Measurements from ENCODE around the gene PRDM13. TPM values are rescaled to one million over a fixed set of nuclear protein-coding genes. Genes with fewer than 3 reads are reported as not detected.

PRDM13 gene
- total RNA-seq (2014; rRNA removed; shearing (Covaris generic)) (0.10 and 0.27 TPM in 2 replicates), polyA plus RNA-seq (2016; fragmentation: Nextera tagmentation; extraction: Ambion mirVana) (0.08 TPM in 1 of 2 replicates, not detected in the other)
- long read RNA-seq = 0 reads

DNA sequence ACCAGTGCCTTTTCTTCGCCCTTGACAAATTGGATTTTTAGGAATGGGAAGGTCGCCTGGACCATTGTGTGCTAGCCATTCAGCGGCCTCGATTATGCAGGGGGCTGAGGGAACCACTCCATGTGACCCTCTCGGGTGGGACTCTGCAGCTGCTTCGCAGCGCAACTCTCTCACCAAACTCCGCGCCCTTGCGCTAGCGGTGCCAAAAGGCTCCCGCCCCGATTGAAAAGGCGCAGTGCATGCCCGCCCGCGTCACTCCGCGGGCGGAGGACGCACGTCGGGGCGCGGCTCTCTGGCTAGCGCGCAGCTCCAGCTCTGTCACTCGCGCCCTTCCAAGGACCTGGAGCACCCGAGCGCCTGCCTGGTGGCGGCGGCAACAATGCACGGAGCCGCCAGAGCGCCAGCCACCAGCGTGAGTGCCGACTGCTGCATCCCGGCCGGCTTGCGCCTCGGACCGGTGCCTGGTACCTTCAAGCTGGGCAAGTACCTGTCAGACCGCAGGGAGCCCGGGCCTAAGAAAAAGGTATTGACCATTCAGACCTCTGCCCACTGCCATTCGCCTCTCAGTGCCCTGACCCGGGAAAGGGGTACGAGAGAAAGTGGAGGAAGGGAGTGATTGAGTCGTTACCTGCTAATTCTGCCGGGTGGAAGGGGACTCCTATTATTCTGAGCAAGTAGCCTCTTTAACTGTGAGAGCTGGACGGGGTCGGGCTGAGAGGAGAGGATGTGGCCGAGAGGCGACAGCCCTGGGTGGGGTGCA lies at the start of gene PRDM13:
Gene PRDM13, plus strand, starts transcription at position 178 of the 760 bp plus-strand sequence. Its CDS starts 202 bp downstream, at position 380.
- Mint-ChIP-seq H3K4me1 (peaks cover 62% of the 10 kb centered on the region), H3K36me3 (ENCODE audit: low read depth) (no peaks in the 10 kb centered on the region), H3K4me3 (peak within 1 kb of the TSS; percentile 55), H3K27ac (no peak within 1 kb of the TSS), H3K9me3 (peaks cover 3% of the 10 kb centered on the region; the same call in 1 of the 3 replicates), H3K27me3 (ENCODE audit: insufficient read depth, low read depth, poor library complexity) (peaks cover 98% of the 10 kb centered on the region)
- Histone ChIP-seq H3K79me2 (replicated peaks; ENCODE audit: insufficient read depth) (no peaks in the 10 kb centered on the region), H3K9me2 (ENCODE audit: insufficient read depth) (no peaks in the 10 kb centered on the region), H2AFZ (0 out of 2 replicates have a peak within 1 kb of the TSS, but pooled peaks have one; percentile 28), H3F3A (replicated peaks; ENCODE audit: low read depth) (peaks cover 54% of the 10 kb centered on the region), H3K27ac (ENCODE audit: low read depth) (no peak within 1 kb of the TSS), H4K20me1 (replicated peaks; ENCODE audit: insufficient read depth) (peaks cover 52% of the 10 kb centered on the region), H3K27me3 (ENCODE audit: insufficient read depth) (peaks cover 100% of the 10 kb centered on the region), H3K4me2 (peak within 1 kb of the TSS; percentile 76), H3K4me3 (peak within 1 kb of the TSS; percentile 54), H3K36me3 (ENCODE audit: insufficient read depth) (no peaks in the 10 kb centered on the region), H3K4me1 (ENCODE audit: insufficient read depth) (peaks cover 77% of the 10 kb centered on the region)
- peak; percentile 7 for ATAC-seq
- DNase-seq (ENCODE audit: low spot score) = peak; percentile 61
- TF ChIP-seq NANOG (IDR thresholded peaks at IDR 0.05; ENCODE audit: borderline replicate concordance) (no peak), CREB1 (CRISPR knock-in tag; IDR thresholded peaks at IDR 0.05; ENCODE audit: low read depth) (0 out of 2 replicates have a peak, but pooled peaks have one; percentile 6), EZH2phosphoT487 (IDR thresholded peaks at IDR 0.05; ENCODE audit: unreplicated experiment) (peak; percentile 99), EZH2 (IDR thresholded peaks at IDR 0.05; ENCODE audit: low read depth, unreplicated experiment) (peak; percentile 92)

DNA sequence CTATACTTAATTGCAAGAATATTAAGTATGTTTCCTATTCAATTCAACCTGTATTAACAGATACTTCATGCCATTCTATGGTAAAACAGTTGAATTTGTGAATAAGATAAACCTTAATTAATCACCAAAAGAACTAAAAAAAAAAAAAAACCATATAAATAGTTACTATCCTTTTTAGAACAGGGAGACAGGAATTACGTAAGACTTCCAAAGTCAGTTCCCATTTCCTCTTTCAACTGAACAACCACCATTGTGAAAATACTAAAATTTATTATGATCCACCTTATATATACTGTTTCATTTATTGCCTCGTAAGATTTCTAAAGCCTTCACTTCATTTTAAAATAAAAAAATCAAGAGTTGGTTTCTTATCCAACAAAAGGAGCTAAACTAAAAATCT lies 47.6 kb upstream of the PRDM13 start:
- H3K9me3 Mint-ChIP-seq = no peaks in the 10 kb centered on the region
- H3K4me1 ChIP-seq (ENCODE audit: insufficient read depth) = no peaks in the 10 kb centered on the region
- H3K4me3 Mint-ChIP-seq = no peak overlapping the region
- no peaks in the 10 kb centered on the region for H3K9me2 ChIP-seq (ENCODE audit: insufficient read depth)
- H3K27me3 Mint-ChIP-seq (ENCODE audit: insufficient read depth, low read depth, poor library complexity) = peaks cover 2% of the 10 kb centered on the region
- no peak overlapping the region for H3K4me3 ChIP-seq
- H3K27ac ChIP-seq (ENCODE audit: low read depth) = no peak overlapping the region
- no peak overlapping the region for H3K27ac Mint-ChIP-seq
- peaks cover 52% of the 10 kb centered on the region for H3K36me3 Mint-ChIP-seq (ENCODE audit: low read depth)
- DNase-seq (ENCODE audit: low spot score) = no peak
- peaks cover 42% of the 10 kb centered on the region for H3K79me2 ChIP-seq (replicated peaks; ENCODE audit: insufficient read depth)
- H3F3A ChIP-seq (replicated peaks; ENCODE audit: low read depth) = no peaks in the 10 kb centered on the region
- H3K36me3 ChIP-seq (ENCODE audit: insufficient read depth) = peaks cover 23% of the 10 kb centered on the region; the same call in 1 of the 2 replicates
- no peak for ATAC-seq
- peaks cover 16% of the 10 kb centered on the region for H4K20me1 ChIP-seq (replicated peaks; ENCODE audit: insufficient read depth)
- no peaks in the 10 kb centered on the region for H3K27me3 ChIP-seq (ENCODE audit: insufficient read depth)
- H3K4me2 ChIP-seq = no peak overlapping the region
- no peak overlapping the region for H2AFZ ChIP-seq
- no peaks in the 10 kb centered on the region for H3K4me1 Mint-ChIP-seq
- TF ChIP-seq EZH2phosphoT487 (IDR thresholded peaks at IDR 0.05; ENCODE audit: unreplicated experiment) (no peak), CREB1 (CRISPR knock-in tag; IDR thresholded peaks at IDR 0.05; ENCODE audit: low read depth) (no peak), ZNF331 (CRISPR knock-in tag; IDR thresholded peaks at IDR 0.05; ENCODE audit: low read depth) (no peak), JUNB (IDR thresholded peaks at IDR 0.05; ENCODE audit: unreplicated experiment) (no peak), EZH2 (IDR thresholded peaks at IDR 0.05; ENCODE audit: low read depth, unreplicated experiment) (no peak), NANOG (IDR thresholded peaks at IDR 0.05; ENCODE audit: borderline replicate concordance) (no peak), STAT1 (IDR thresholded peaks at IDR 0.05; ENCODE audit: unreplicated experiment) (no peak), POLR2AphosphoS5 (IDR thresholded peaks at IDR 0.05; ENCODE audit: low read depth) (no peak), ZNF462 (CRISPR knock-in tag; IDR thresholded peaks at IDR 0.05) (no peak), ZNF114 (CRISPR knock-in tag; IDR thresholded peaks at IDR 0.05) (no peak)
- TF ChIP-seq, protein P1, sequence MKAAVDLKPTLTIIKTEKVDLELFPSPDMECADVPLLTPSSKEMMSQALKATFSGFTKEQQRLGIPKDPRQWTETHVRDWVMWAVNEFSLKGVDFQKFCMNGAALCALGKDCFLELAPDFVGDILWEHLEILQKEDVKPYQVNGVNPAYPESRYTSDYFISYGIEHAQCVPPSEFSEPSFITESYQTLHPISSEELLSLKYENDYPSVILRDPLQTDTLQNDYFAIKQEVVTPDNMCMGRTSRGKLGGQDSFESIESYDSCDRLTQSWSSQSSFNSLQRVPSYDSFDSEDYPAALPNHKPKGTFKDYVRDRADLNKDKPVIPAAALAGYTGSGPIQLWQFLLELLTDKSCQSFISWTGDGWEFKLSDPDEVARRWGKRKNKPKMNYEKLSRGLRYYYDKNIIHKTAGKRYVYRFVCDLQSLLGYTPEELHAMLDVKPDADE (IDR thresholded peaks at IDR 0.05) = no peak
